Measurements from ENCODE around the gene KAT6B. TPM values are rescaled to one million over a fixed set of nuclear protein-coding genes. Genes with fewer than 3 reads are reported as not detected.

Gene KAT6B
- total RNA-seq, 2 experiments from 2014 or later: 23.1 to 26.9 TPM

- Mint-ChIP-seq H3K4me3 (no peak overlapping the region), H3K9me3 (peaks cover 2% of the 10 kb centered on the region), H3K27me3 (no peaks in the 10 kb centered on the region), H3K36me3 (ENCODE audit: low read depth) (peaks cover 24% of the 10 kb centered on the region), H3K27ac (peak overlapping the region; percentile 93), H3K4me1 (peaks cover 54% of the 10 kb centered on the region)
- no peak for DNase-seq
- POLR2A ChIA-PET: no interaction called here
- CTCF ChIA-PET: interaction anchor here (0.6 to 1.3 kb wide), 3 partner anchors 9 to 144 kb away, joined by 3 to 5 read pairs (median 3); no protein-coding TSS in a partner anchor
Observed at GRCh38 chr10:75013007-75013406, 186.6 kb downstream of the KAT6B start.

GRCh38 chr10:75013522-75013921 is 187.1 kb downstream of the KAT6B start:
- peaks cover 53% of the 10 kb centered on the region for H3K4me1 Mint-ChIP-seq
- H3K36me3 Mint-ChIP-seq (ENCODE audit: low read depth): peaks cover 24% of the 10 kb centered on the region
- ChIA-PET POLR2A (interaction anchor here (0.6 kb wide), 1 partner anchor 610 kb away, joined by 4 read pairs; no protein-coding TSS in a partner anchor), CTCF (interaction anchor here (0.9 to 1.4 kb wide), 4 partner anchors 9 to 41 kb away, joined by 3 to 5 read pairs (median 4); no protein-coding TSS in a partner anchor)
- H3K9me3 Mint-ChIP-seq: peaks cover 2% of the 10 kb centered on the region
- no peak overlapping the region for H3K4me3 Mint-ChIP-seq
- peak overlapping the region; percentile 93 for H3K27ac Mint-ChIP-seq
- no peak for DNase-seq
- H3K27me3 Mint-ChIP-seq: no peaks in the 10 kb centered on the region

GRCh38 chr10:75014516-75015230 is 188.3 kb downstream of the KAT6B start:
- ChIA-PET CTCF (interaction anchor here (1.3 to 1.4 kb wide), 2 partner anchors 8 to 42 kb away, joined by 4 read pairs; no protein-coding TSS in a partner anchor), POLR2A (no interaction called here)
- peaks cover 24% of the 10 kb centered on the region for H3K36me3 Mint-ChIP-seq (ENCODE audit: low read depth)
- peaks cover 2% of the 10 kb centered on the region for H3K9me3 Mint-ChIP-seq
- peak; percentile 43 for DNase-seq
- H3K4me3 Mint-ChIP-seq: peak overlapping the region; percentile 5
- H3K27me3 Mint-ChIP-seq: no peaks in the 10 kb centered on the region
- H3K27ac Mint-ChIP-seq: peak overlapping the region; percentile 70
- H3K4me1 Mint-ChIP-seq: peaks cover 50% of the 10 kb centered on the region

- Mint-ChIP-seq H3K4me3 (no peak overlapping the region), H3K27ac (no peak overlapping the region), H3K27me3 (no peaks in the 10 kb centered on the region), H3K36me3 (ENCODE audit: low read depth) (peaks cover 24% of the 10 kb centered on the region), H3K4me1 (peaks cover 51% of the 10 kb centered on the region), H3K9me3 (peaks cover 2% of the 10 kb centered on the region)
- ChIA-PET CTCF (interaction anchor here (0.6 to 1.3 kb wide), 3 partner anchors 9 to 679 kb away, joined by 3 to 5 read pairs (median 4); no protein-coding TSS in a partner anchor), POLR2A (no interaction called here)
- DNase-seq: no peak
Observed at GRCh38 chr10:75015442-75015841, 189.0 kb downstream of the KAT6B start.

- Mint-ChIP-seq H3K4me3 (no peak overlapping the region), H3K27ac (no peak overlapping the region), H3K27me3 (no peaks in the 10 kb centered on the region), H3K9me3 (peaks cover 2% of the 10 kb centered on the region), H3K36me3 (ENCODE audit: low read depth) (peaks cover 24% of the 10 kb centered on the region), H3K4me1 (peaks cover 51% of the 10 kb centered on the region)
- POLR2A ChIA-PET: no interaction called here
- no peak for DNase-seq
- CTCF ChIA-PET: interaction anchor here (0.8 to 1.7 kb wide), 3 partner anchors 10 to 751 kb away, joined by 3 to 4 read pairs (median 3); no protein-coding TSS in a partner anchor
Observed at GRCh38 chr10:75016325-75016724, 189.9 kb downstream of the KAT6B start.

GRCh38 chr10:75018251-75018650 is 191.9 kb downstream of the KAT6B start:
- peaks cover 16% of the 10 kb centered on the region for H3K36me3 Mint-ChIP-seq (ENCODE audit: low read depth)
- peaks cover 2% of the 10 kb centered on the region for H3K9me3 Mint-ChIP-seq
- no peaks in the 10 kb centered on the region for H3K27me3 Mint-ChIP-seq
- H3K27ac Mint-ChIP-seq: no peak overlapping the region
- POLR2A ChIA-PET: no interaction called here
- no peak overlapping the region for H3K4me3 Mint-ChIP-seq
- H3K4me1 Mint-ChIP-seq: peaks cover 46% of the 10 kb centered on the region
- CTCF ChIA-PET: interaction anchor here (1.0 to 1.7 kb wide), 2 partner anchors 25 to 82 kb away, joined by 3 read pairs; no protein-coding TSS in a partner anchor
- no peak for DNase-seq

GRCh38 chr10:75018686-75019307 is 192.4 kb downstream of the KAT6B start:
- Mint-ChIP-seq H3K27ac (peak overlapping the region; percentile 16), H3K27me3 (no peaks in the 10 kb centered on the region), H3K4me3 (no peak overlapping the region), H3K4me1 (peaks cover 41% of the 10 kb centered on the region), H3K9me3 (peaks cover 2% of the 10 kb centered on the region), H3K36me3 (ENCODE audit: low read depth) (peaks cover 12% of the 10 kb centered on the region)
- ChIA-PET CTCF (interaction anchor here (0.6 to 1.6 kb wide), 4 partner anchors 15 to 280 kb away, joined by 3 to 4 read pairs (median 3); no protein-coding TSS in a partner anchor), POLR2A (no interaction called here)
- DNase-seq: no peak

GRCh38 chr10:75019370-75019769 is 193.0 kb downstream of the KAT6B start:
- POLR2A ChIA-PET: no interaction called here
- H3K4me3 Mint-ChIP-seq: no peak overlapping the region
- H3K27ac Mint-ChIP-seq: no peak overlapping the region
- CTCF ChIA-PET: interaction anchor here (0.6 to 1.8 kb wide), 10 partner anchors 15 to 281 kb away, joined by 3 to 7 read pairs (median 4); partner anchors contain the start of gene COMTD1
- no peaks in the 10 kb centered on the region for H3K27me3 Mint-ChIP-seq
- H3K36me3 Mint-ChIP-seq (ENCODE audit: low read depth): peaks cover 8% of the 10 kb centered on the region
- H3K9me3 Mint-ChIP-seq: no peaks in the 10 kb centered on the region
- H3K4me1 Mint-ChIP-seq: peaks cover 37% of the 10 kb centered on the region
- peak; percentile 40 for DNase-seq

GRCh38 chr10:75020168-75020567 is 193.8 kb downstream of the KAT6B start:
- peaks cover 29% of the 10 kb centered on the region for H3K4me1 Mint-ChIP-seq
- ChIA-PET CTCF (interaction anchor here (0.6 to 1.8 kb wide), 11 partner anchors 14 to 717 kb away, joined by 3 to 7 read pairs (median 3); partner anchors contain the start of gene COMTD1), POLR2A (no interaction called here)
- H3K27me3 Mint-ChIP-seq: no peaks in the 10 kb centered on the region
- no peak overlapping the region for H3K4me3 Mint-ChIP-seq
- no peak for DNase-seq
- no peaks in the 10 kb centered on the region for H3K9me3 Mint-ChIP-seq
- no peak overlapping the region for H3K27ac Mint-ChIP-seq
- H3K36me3 Mint-ChIP-seq (ENCODE audit: low read depth): peaks cover 13% of the 10 kb centered on the region

GRCh38 chr10:75021379-75022249 is 195.2 kb downstream of the KAT6B start:
- no peak for DNase-seq
- CTCF ChIA-PET: interaction anchor here (0.7 to 1.4 kb wide), 7 partner anchors 8 to 435 kb away, joined by 3 to 5 read pairs (median 3); no protein-coding TSS in a partner anchor
- Mint-ChIP-seq H3K4me1 (peaks cover 20% of the 10 kb centered on the region), H3K27me3 (no peaks in the 10 kb centered on the region), H3K36me3 (ENCODE audit: low read depth) (peaks cover 13% of the 10 kb centered on the region), H3K9me3 (no peaks in the 10 kb centered on the region), H3K4me3 (no peak overlapping the region), H3K27ac (no peak overlapping the region)
- POLR2A ChIA-PET: no interaction called here

GRCh38 chr10:75023074-75023473 is 196.7 kb downstream of the KAT6B start:
- Mint-ChIP-seq H3K4me1 (peaks cover 19% of the 10 kb centered on the region), H3K36me3 (ENCODE audit: low read depth) (peaks cover 13% of the 10 kb centered on the region), H3K9me3 (no peaks in the 10 kb centered on the region), H3K27ac (no peak overlapping the region), H3K4me3 (no peak overlapping the region), H3K27me3 (no peaks in the 10 kb centered on the region)
- CTCF ChIA-PET: interaction anchor here (0.7 to 0.9 kb wide), 2 partner anchors 15 to 212 kb away, joined by 3 read pairs; partner anchors contain the start of gene COMTD1
- DNase-seq: no peak
- POLR2A ChIA-PET: no interaction called here

- ChIA-PET CTCF (interaction anchor here (1.0 kb wide), 1 partner anchor 112 kb away, joined by 3 read pairs; no protein-coding TSS in a partner anchor), POLR2A (no interaction called here)
Observed at GRCh38 chr10:75024971-75025523, 198.6 kb downstream of the KAT6B start.

More at GRCh38 chr10:75024971-75025523, 198.6 kb downstream of the KAT6B start:
- H3K4me1 Mint-ChIP-seq: peaks cover 9% of the 10 kb centered on the region
- no peak overlapping the region for H3K4me3 Mint-ChIP-seq
- H3K9me3 Mint-ChIP-seq: no peaks in the 10 kb centered on the region
- no peaks in the 10 kb centered on the region for H3K27me3 Mint-ChIP-seq
- no peak for DNase-seq
- H3K36me3 Mint-ChIP-seq (ENCODE audit: low read depth): peaks cover 26% of the 10 kb centered on the region
- no peak overlapping the region for H3K27ac Mint-ChIP-seq

All from activated CD4-positive, alpha-beta T cell treated with anti-CD3 and anti-CD28 coated beads, Interleukin-2, amount 10 ng/mL, durations not matched to agents 7 days and 5 days (primary cell).